Kidney (tissue), 14 donors: Measurements from ENCODE around the gene LRRC52. TPM values are rescaled to one million over a fixed set of nuclear protein-coding genes. Genes with fewer than 3 reads are reported as not detected.

Source experiments
- DNase-seq, 5 donors: peaks; one replicate each; pipeline ENCODE4 v3.0.0-alpha.2; 2013 to 2020
- FAIRE-seq: peaks from 2 replicates; lab custom pipeline; 2012; peaks lifted over from hg19 to GRCh38; lab: Jason Lieb, UNC
- H3K27ac ChIP-seq, 2 donors: one replicate each; pipeline ENCODE4 v1.7.0; 2013; ENCODE audit warnings: low read depth in 2 of 2, low read length in 2 of 2, inconsistent platforms in 1 of 2
- H3K27me3 ChIP-seq: one replicate; pipeline ENCODE4 v1.7.1; 2013; ENCODE audit warnings: low read length, inconsistent platforms; ENCODE audit not compliant: control insufficient read depth, insufficient read depth
- H3K36me3 ChIP-seq, 3 donors: one replicate each; pipeline versions ENCODE4 v1.7.0 to v1.7.1; 2013; ENCODE audit warnings: low read length in 3 of 3, control low read depth in 1 of 3, inconsistent platforms in 1 of 3; ENCODE audit not compliant: insufficient read depth in 3 of 3, control insufficient read depth in 2 of 3
- H3K4me1 ChIP-seq, 3 donors: one replicate each; pipeline versions ENCODE4 v1.7.0 to v1.7.1; 2013; ENCODE audit warnings: low read length in 3 of 3, inconsistent platforms in 1 of 3, low read depth in 1 of 3; ENCODE audit not compliant: control insufficient read depth in 2 of 3, insufficient read depth in 2 of 3
- H3K4me3 ChIP-seq, 3 donors: one replicate each; pipeline versions ENCODE4 v1.7.0 to v1.8.1; 2013; ENCODE audit warnings: low read length in 3 of 3, control low read depth in 1 of 3, inconsistent platforms in 1 of 3
- H3K9ac ChIP-seq, 3 donors: one replicate each; pipeline versions ENCODE4 v1.7.0 to v1.7.1; 2013; ENCODE audit warnings: low read length in 3 of 3, control low read depth in 1 of 3, inconsistent platforms in 1 of 3
- H3K9me3 ChIP-seq, 3 donors: one replicate each; pipeline versions ENCODE4 v1.7.0 to v1.7.1; 2013; ENCODE audit warnings: low read length in 3 of 3, control low read depth in 1 of 3, inconsistent platforms in 1 of 3; ENCODE audit not compliant: control insufficient read depth in 2 of 3, insufficient read depth in 1 of 3
- intact Hi-C: fragments of 100-400 bp; cut with DNase I; formaldehyde crosslinking; loops from one replicate; pipeline ENCODE4 v1.11.1; 2022
- polyA plus RNA-seq: library from polyadenylated mRNA; stranded (reverse); fragments of 350-450 nt; fragmentation: Illumina TruSeq; extraction: RNeasy Lipid Tissue Mini Kit (QIAGEN cat#74804); gene quantifications from one replicate; pipeline ENCODE4 v1.2.3, GENCODE V29; 2014; ENCODE audit warnings: low read depth, low replicate concordance; ENCODE audit not compliant: insufficient read depth
- total RNA-seq: library from RNA; stranded (reverse); fragmentation: NEBNext Ultra II Directional; extraction: Animal tissue kit (Norgen Biotek cat#: 25700); gene quantifications from one replicate; pipeline ENCODE4 v1.2.1, GENCODE V29; 2021
- TF ChIP-seq, protein P1 (sequence below): IDR thresholded peaks from 3 replicates; pipeline ENCODE4 v1.5.1; 2012; ENCODE audit warnings: mild to moderate bottlenecking, moderate library complexity, borderline replicate concordance; ENCODE audit not compliant: insufficient read depth; ENCODE audit errors: extremely low read depth
- donor health status: control.
- donor health status: control.
- donor health status: control.
- donor health status: control.
- donor health status: control.
- donor health status: DM: yes; HTN: yes; CAD: no.
- donor health status: Normal renal cell carcinoma (clear cell type).

LRRC52 gene
- total and polyA plus RNA-seq, 2 donors from 2014 or later = 0.58 TPM; not detected in 1

DNA sequence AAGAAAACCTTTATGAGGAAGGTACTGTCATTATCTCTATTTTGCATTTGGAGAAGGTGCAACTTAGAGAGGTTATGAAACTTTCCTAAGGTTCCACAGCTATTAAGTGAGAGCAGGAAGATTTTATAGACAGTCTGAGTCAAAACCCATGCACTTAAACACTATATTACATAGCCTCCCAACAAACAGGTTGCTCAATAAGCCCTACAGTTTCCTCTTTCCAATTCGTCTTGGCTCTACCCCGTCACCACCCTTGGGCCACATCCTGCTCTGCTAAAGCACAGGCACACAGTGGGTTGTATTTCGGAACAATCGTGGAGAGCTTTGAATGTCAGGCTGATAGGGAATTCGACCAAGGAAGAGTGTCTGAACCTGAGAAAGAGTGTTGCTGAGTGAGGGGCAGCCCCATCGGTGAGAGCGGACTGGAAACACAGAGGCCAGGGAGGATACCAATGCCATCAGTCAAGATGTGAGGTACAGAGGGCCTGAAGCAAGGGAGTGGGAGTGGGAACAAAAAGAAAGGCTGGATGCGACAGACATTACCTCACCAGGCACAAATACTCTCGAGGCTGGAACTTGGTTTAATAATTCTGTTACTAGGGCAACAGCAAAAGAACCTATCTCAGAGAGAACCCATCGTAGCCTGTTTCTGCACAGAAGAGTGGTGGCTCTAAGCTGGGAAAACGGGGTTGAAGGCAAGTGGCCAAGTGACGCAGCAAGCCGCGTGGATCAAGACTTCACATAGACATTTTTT is 6.3 kb upstream of the LRRC52 start:
- H3K4me3 ChIP-seq = no peak overlapping the region
- no peaks in the 10 kb centered on the region for H3K9me3 ChIP-seq
- TF ChIP-seq, protein P1, sequence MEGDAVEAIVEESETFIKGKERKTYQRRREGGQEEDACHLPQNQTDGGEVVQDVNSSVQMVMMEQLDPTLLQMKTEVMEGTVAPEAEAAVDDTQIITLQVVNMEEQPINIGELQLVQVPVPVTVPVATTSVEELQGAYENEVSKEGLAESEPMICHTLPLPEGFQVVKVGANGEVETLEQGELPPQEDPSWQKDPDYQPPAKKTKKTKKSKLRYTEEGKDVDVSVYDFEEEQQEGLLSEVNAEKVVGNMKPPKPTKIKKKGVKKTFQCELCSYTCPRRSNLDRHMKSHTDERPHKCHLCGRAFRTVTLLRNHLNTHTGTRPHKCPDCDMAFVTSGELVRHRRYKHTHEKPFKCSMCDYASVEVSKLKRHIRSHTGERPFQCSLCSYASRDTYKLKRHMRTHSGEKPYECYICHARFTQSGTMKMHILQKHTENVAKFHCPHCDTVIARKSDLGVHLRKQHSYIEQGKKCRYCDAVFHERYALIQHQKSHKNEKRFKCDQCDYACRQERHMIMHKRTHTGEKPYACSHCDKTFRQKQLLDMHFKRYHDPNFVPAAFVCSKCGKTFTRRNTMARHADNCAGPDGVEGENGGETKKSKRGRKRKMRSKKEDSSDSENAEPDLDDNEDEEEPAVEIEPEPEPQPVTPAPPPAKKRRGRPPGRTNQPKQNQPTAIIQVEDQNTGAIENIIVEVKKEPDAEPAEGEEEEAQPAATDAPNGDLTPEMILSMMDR = no peak
- no peak overlapping the region for H3K9ac ChIP-seq
- intact Hi-C loops = no loop called here
- FAIRE-seq (no peak), DNase-seq (no peak)
- no peaks in the 10 kb centered on the region for H3K36me3 ChIP-seq
- H3K4me1 ChIP-seq = no peaks in the 10 kb centered on the region
- H3K27me3 ChIP-seq = no peaks in the 10 kb centered on the region
- no peak overlapping the region for H3K27ac ChIP-seq

DNA sequence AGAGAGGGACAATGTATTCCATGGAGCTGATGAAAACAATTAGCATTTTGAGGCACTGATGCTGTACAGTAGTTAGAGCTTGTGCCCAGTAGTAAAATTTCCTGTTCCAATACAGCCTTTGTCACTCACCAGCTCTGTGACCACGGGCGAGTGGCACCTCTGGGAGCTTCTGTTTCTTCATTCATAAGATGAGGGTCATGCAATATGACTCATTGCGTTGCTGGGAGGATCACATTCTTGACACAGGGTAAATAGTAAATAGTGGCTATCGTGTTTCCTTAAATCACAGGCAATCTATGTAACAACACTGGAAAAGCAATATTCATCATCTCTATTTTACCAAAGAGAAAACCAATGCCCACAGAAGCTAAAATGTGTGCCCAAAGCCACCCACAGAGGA is 4.5 kb upstream of the LRRC52 start:
- no peak for FAIRE-seq
- no peaks in the 10 kb centered on the region for H3K9me3 ChIP-seq
- H3K27ac ChIP-seq = no peak overlapping the region
- H3K4me1 ChIP-seq = peaks cover 0 to 7% (median 0%) of the 10 kb centered on the region in 3 donors
- TF ChIP-seq, protein P1 = no peak
- no peaks in the 10 kb centered on the region for H3K27me3 ChIP-seq
- H3K36me3 ChIP-seq = no peaks in the 10 kb centered on the region
- no peak for DNase-seq
- H3K4me3 ChIP-seq = no peak overlapping the region
- no peak overlapping the region for H3K9ac ChIP-seq
- intact Hi-C loops = no loop called here

- no peaks in the 10 kb centered on the region for H3K36me3 ChIP-seq
- intact Hi-C loops = no loop called here
- FAIRE-seq (no peak), DNase-seq (no peak)
- TF ChIP-seq, protein P1 = no peak
- H3K4me1 ChIP-seq = peaks cover 0 to 7% (median 0%) of the 10 kb centered on the region in 3 donors
- no peak overlapping the region for H3K4me3 ChIP-seq
- H3K9me3 ChIP-seq = no peaks in the 10 kb centered on the region
- no peaks in the 10 kb centered on the region for H3K27me3 ChIP-seq
- no peak overlapping the region for H3K9ac ChIP-seq
- no peak overlapping the region for H3K27ac ChIP-seq
Observed at GRCh38 chr1:165539908-165540307, 3.9 kb upstream of the LRRC52 start.
